G401.6 (cell line): ENCODE results near the gene NAGLU.
A peak's percentile ranks its signal among the peaks of the same experiment; 100 is the strongest.
"Not testable (repeated sequence)": the region's sequence is repeated elsewhere in the genome, so short reads cannot be mapped to it uniquely, and the experiment has no call there.

Experiments
- FAIRE-seq: peaks from 2 replicates; lab custom pipeline; 2012; peaks lifted over from hg19 to GRCh38; lab: Jason Lieb, UNC

Gene NAGLU

DNA sequence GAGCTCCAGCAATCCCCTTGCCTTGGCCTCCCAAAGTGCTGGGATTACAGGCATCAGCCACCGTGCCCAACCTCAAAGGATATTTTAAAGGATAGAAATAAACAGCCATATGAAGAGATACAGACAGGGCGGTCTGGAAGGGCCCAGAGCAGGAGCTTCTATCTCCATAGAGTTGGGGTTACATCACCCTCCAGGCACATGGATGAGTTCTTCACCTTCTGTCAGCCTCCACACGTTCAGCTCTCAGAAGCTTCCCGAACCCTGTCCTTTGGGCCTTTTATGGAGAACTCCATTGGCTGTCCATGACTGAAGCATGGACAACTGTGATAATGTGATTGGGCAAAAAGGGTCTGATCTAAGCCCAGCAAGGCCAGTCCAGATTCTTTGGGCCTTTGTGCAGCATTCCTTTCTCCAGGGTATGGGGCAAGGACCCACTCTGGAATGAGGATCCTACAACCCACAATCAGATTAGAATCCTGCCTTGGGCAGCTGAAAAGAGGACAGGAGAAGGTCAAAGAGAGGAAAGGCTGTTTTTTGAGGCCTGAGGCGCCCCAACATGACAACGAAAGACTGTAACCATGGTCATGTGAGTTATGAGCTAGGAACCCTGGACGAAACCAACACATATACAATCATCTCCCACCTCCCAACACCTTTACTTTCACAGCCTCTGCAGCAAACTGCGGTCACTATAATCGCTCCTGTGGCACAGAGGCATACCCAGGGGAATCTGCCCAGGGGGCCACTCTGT, 9.9 kb downstream of the NAGLU start:
- FAIRE-seq: not testable (repeated sequence)

GRCh38 chr17:42547001-42547461, 11.0 kb downstream of the NAGLU start:
- no peak for FAIRE-seq

DNA sequence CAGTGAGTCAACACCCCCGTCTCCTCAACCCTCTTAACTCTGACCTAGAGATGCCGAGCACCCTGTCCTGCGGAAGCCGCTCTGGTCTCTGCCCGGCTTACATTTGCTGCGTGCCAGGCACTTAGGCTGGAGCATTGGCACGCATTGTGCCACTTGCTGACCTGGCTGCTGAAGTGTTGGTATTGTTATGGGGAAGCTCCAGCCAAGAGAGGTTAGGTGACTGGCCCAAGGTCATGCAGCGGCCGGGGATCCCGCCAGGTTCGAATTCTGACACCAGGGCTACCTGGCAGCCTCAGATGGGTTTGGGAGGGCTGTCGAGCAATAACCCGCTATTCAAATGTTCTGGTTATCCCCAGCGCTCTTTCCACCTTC, 11.6 kb downstream of the NAGLU start:
- no peak for FAIRE-seq

GRCh38 chr17:42548070-42548837, 12.2 kb downstream of the NAGLU start:
- FAIRE-seq: no peak

- no peak for FAIRE-seq
Observed at GRCh38 chr17:42548993-42549755, 13.1 kb downstream of the NAGLU start.

- not testable (repeated sequence) for FAIRE-seq
Observed at GRCh38 chr17:42552736-42553135, 16.7 kb downstream of the NAGLU start, which contains the start of gene HSD17B1. Gene HSD17B1, plus strand, starts transcription at chr17:42552923. Its CDS starts 11 bp downstream, at chr17:42552934.

DNA sequence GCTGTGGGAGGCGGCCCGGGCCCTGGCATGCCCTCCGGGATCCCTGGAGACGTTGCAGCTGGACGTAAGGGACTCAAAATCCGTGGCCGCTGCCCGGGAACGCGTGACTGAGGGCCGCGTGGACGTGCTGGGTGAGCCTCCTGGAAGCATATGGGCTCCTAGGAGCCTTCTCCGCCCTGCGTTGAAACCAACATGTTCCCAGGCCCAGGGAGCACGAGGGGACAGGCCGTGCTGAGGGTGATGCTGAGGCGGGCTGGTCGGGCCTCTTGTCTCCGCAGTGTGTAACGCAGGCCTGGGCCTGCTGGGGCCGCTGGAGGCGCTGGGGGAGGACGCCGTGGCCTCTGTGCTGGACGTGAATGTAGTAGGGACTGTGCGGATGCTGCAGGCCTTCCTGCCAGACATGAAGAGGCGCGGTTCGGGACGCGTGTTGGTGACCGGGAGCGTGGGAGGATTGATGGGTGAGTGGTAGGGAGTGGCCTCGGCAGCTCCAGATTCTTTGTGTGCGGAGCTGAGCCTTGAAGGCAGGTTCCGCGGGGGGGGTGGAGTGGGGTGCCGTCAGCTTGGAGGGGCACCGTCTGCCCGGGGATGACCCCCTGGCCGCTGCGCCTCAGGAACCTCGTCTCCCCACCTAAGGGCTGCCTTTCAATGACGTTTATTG, 17.2 kb downstream of the NAGLU start:
- no peak for FAIRE-seq

GRCh38 chr17:42553866-42554249, 17.8 kb downstream of the NAGLU start:
- FAIRE-seq: no peak

DNA sequence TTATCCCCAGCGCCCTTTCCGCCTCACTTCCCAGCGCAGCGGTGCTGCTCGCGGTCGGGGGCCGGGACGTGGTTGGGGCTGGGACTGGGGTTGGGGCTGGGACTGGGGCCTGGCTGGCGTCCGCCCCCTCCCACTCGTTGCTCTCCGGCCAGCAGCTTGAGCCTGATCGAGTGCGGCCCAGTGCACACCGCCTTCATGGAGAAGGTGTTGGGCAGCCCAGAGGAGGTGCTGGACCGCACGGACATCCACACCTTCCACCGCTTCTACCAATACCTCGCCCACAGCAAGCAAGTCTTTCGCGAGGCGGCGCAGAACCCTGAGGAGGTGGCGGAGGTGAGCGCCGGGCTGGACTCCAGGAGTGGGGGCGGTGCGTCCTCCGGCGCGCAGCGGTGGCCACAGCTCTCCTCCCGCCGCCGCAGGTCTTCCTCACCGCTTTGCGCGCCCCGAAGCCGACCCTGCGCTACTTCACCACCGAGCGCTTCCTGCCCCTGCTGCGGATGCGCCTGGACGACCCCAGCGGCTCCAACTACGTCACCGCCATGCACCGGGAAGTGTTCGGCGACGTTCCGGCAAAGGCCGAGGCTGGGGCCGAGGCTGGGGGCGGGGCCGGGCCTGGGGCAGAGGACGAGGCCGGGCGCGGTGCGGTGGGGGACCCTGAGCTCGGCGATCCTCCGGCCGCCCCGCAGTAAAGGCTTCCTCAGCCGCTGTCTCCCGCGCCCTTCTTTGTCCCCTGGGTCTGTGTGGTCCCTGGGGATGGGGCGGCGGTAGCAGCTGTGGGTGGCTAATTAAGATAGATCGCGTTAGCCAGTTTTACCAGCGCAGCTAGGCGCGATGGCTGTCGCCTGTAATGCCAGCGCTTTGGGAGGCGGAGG, 18.4 kb downstream of the NAGLU start:
- FAIRE-seq: no peak

DNA sequence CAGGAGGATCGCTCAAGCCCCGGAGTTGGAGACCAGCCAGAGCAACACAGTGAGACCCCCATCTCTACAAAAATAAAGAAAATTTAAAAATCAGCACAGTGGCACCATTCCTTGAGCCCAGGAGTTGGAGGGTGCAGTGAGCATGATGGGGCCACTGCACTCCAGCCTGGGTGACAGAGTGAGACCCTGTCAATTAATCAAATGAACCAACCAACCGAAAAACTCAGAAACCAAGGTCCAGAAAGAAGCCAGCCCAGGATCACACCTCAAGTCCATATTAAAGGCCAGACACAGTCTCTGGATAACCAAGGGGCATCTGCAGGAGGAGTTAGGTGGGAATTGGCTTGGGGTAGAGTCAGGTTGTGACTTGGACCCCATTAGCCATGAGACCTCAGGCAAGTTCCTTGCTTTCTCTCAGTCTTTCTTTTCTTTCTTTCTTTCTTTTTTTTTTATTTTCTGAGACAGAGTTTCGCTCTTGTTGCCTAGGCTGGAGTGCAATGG, 19.1 kb downstream of the NAGLU start:
- no peak for FAIRE-seq

DNA sequence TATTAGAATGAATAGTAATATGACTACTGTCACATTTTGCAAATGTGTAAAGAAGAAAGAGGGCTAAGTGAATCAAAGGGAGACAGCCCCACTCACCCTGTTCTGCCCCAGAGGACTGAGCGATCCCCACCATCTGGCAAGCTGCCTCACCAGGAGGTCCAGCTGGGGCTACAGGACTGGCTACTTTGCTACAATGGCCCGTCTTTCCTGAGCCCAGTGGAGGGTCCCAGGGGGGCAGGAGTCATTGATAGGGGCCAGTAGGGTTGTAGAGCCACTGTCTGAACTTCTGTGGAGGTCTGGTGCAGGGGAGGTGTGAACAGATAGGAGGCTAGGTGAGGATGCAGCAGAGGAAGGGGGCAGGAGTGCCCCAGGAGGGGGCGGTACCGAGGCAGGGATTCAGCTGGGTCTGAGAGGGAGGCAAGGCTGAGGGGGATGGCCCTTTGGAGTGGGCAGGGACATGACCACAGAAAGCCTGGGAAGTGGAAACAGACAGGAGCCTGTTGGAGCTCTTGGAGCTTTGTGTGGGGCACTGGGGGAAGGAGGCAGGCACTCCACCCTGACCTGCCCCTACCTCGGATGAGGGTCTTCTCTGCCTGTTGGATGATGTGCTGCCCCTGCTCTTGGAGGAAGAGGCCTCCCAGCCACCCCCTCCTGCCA, 20.0 kb downstream of the NAGLU start:
- FAIRE-seq: peak; percentile 55

GRCh38 chr17:42559075-42559474, 23.0 kb downstream of the NAGLU start:
- FAIRE-seq: no peak

- FAIRE-seq: no peak
Observed at GRCh38 chr17:42560246-42560645, 24.2 kb downstream of the NAGLU start.

DNA sequence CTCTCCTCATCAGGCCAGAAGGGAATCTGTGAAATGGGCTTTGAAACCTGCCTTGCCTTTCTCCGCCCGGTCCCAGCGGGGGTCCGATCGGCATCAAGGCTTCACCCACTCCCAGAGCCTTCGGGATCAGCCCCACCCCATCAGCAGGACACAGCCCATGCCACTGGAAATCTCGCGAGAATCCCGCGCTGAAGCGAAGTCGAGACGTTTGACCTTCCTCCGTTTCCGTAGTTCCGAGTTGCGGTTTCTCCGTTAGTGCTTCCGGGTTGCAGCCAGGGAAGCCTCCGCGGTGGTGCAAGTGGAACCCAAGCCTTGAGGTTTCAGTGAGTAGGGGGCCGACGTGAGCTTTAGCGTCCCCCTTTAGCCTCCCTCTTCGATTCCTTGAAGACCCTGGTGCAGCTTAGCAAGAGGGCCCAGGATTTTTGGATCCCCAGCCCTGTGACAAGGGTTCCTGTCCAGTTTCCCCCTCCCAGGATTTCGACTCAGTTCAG, 25.9 kb downstream of the NAGLU start, which contains the start of gene COASY:
COASY (plus strand) TSS at position 252 of the 491 bp plus-strand sequence. CDS start 475 bp downstream, outside the sequence.
- FAIRE-seq: no peak

GRCh38 chr17:42562388-42563142, 26.5 kb downstream of the NAGLU start:
- FAIRE-seq: no peak

GRCh38 chr17:42563143-42563509, 27.1 kb downstream of the NAGLU start:
- FAIRE-seq: no peak

DNA sequence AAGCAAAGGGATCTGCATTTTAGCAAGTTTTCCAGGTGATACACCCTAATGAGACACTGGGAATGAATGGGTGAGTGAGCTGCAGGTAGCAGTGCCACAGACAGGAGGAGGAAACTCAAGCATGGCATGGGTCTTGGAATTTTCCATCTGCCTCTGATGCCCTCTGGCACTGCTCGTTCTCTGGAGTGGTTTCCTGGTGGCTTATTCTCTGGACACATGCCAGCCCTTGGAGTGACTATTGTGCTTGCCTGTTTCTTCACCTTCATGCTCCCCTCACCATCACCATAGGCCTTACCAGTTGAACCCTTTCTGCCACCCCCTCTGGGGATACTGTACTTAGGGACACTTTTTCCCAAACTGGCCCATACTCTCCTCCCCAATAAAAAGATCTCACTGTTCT, 27.5 kb downstream of the NAGLU start:
- no peak for FAIRE-seq

DNA sequence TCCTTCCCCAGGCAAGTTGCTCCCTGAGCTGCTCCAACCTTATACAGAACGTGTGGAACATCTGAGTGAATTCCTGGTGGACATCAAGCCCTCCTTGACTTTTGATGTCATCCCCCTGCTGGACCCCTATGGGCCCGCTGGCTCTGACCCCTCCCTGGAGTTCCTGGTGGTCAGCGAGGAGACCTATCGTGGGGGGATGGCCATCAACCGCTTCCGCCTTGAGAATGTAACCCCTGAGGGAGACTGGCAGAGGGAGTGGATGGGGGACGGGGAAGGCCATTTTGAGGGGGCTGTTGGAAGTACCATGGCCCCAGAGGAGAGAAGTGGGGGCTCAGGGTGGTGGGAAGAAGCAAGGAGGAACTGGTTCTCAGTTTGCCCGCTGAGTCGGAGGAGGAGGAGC, 27.9 kb downstream of the NAGLU start:
- no peak for FAIRE-seq

DNA sequence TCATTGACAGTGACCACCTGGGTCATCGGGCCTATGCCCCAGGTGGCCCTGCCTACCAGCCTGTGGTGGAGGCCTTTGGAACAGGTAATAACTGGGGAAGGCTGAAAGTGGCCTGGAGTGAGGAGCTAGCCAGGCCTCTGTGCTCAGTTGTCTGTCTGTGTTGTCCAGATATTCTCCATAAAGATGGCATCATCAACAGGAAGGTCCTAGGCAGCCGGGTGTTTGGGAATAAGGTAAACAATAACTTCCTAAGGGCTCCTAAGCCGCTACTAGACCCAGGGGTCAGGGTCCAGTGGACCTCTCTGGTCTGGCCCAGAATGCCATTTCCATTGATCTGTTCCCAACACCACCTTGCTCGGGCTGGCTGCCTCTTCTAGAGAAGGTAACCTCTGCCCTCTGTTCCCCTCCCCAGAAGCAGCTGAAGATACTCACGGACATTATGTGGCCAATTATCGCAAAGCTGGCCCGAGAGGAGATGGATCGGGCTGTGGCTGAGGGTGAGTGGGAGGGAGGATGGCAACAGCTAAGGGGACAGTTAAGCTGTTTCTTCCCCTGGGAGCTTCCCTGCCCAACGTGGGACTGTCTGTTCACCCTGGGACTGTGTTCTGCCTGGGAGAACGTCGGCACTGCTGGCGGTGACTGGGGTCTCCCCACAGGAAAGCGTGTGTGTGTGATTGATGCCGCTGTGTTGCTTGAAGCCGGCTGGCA, 28.9 kb downstream of the NAGLU start:
- FAIRE-seq: no peak
